ENCODE results near the gene TUBGCP5.
"Not testable (repeated sequence)": the region's sequence is repeated elsewhere in the genome, so short reads cannot be mapped to it uniquely, and the experiment has no call there.

Gene TUBGCP5

GRCh38 chr15:23041736-23042135 is 2.4 kb upstream of the TUBGCP5 start:
- DNase-seq (ENCODE audit: low spot score) = not testable (repeated sequence)

DNA sequence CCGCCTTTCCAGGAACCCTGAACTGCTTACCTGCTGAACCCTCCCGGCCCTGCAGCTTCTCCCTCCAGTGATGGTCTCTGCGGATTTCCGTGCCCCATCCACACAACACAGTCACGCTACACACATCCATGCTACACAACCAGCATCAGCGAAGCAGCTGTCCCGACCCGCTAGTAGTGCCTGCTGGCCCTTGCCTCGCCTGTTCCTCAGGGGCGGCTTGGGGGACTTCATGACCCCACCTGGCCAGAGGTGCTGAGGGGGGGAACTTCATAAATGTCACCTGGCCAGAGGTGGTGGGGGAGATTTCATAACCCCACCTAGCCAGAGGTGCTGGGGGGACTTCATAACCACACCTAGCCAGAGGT is 530 bp upstream of the TUBGCP5 start:
- no peak for DNase-seq (ENCODE audit: low spot score)

- peak; percentile 40 for DNase-seq (ENCODE audit: low spot score)
Measured at GRCh38 chr15:23038726-23039142, 635 bp downstream of the TUBGCP5 start.

- DNase-seq (ENCODE audit: low spot score) = peak; percentile 65
Measured at GRCh38 chr15:23035964-23036566, 3.3 kb downstream of the TUBGCP5 start.

- no peak for DNase-seq (ENCODE audit: low spot score)
Measured at GRCh38 chr15:23033979-23034378, 5.4 kb downstream of the TUBGCP5 start.

- DNase-seq (ENCODE audit: low spot score) = no peak
Measured at GRCh38 chr15:23026218-23026617, 13.2 kb downstream of the TUBGCP5 start.

DNA sequence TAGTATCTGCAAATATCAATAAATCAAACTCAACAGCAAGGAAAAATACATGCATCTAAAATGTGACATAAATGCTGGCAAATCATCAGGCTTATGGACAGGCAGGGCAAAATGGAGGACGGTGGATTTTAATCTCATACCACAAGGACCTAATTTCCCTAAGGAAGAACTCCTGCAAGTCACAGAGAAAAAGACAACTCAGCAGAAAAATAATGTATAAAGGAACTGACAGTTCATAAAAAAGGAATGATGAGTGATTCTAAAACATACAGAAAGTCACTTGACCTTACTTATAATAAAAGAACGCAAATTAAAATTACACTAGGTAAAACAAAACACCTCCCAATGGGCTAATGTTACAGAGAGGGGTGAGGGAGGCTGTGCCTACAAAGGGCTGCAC is 17.2 kb downstream of the TUBGCP5 start:
- DNase-seq (ENCODE audit: low spot score) = no peak

- no peak for DNase-seq (ENCODE audit: low spot score)
Measured at GRCh38 chr15:23014394-23015000, 24.9 kb downstream of the TUBGCP5 start.

- DNase-seq (ENCODE audit: low spot score) = no peak
Measured at GRCh38 chr15:23013681-23014080, 25.7 kb downstream of the TUBGCP5 start.

DNA sequence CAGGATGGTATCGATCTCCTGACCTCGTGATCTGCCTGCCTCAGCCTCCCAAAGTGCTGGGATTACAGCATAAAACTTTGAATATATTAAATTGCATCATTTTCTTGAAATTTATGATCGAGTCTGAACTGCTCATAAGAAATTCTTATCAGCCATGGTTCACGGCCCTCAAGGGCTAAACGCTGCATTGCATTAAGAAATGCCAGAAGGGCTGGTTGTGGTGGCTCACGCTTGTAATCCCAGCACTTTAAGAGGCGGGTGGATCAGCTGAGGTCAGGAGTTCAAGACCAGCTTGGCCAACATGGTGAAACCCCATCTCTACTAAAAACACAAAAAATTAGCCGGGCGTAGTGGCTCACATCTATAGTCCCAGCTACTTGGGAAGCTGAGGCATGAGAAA is 26.8 kb downstream of the TUBGCP5 start:
- DNase-seq (ENCODE audit: low spot score) = not testable (repeated sequence)

DNA sequence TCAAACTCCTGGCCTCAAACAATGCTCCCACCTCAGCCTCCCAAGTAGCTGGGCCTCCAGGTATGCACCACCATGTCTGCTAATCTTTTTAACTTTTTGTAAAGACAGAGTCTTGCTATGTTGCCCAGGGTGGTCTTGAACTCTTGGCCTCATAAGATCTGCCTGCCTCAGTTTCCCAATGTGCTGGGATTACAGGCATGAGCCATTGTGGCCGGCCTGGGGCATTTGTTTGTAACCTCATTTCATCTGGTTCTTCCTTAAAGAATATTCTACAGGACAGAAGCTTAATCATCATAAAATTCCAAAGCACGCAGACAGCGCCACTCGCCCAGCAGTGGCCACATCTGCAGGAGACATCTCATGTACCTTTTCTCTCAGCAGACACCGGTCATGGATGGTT is 35.6 kb downstream of the TUBGCP5 start:
- no peak for DNase-seq (ENCODE audit: low spot score)

DNA sequence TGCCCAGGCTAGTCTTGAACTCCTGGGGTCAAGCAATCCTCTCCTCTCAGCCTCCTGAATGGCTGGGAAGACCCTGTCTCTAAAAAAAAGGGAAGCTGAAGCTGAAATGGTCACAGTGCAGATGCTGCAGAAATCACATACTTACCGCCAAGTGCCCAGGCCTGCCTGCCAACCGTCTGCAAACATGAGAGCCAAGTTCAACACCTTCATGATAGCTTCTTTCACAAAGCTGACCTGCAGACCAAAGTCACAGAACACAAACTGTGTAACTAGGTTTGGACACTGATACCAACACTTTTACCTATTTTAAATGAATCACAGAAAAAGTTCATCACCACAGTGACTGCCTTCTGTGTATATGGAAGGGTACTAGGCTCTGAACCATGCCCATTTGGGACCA is 36.4 kb downstream of the TUBGCP5 start:
- DNase-seq (ENCODE audit: low spot score) = no peak

- DNase-seq (ENCODE audit: low spot score) = no peak
Measured at GRCh38 chr15:22995795-22996194, 43.6 kb downstream of the TUBGCP5 start.

- DNase-seq (ENCODE audit: low spot score) = no peak
Measured at GRCh38 chr15:22992024-22992326, 47.4 kb downstream of the TUBGCP5 start.

- DNase-seq (ENCODE audit: low spot score) = peak; percentile 10
Measured at GRCh38 chr15:22989576-22990477, 49.5 kb downstream of the TUBGCP5 start.

GRCh38 chr15:22988811-22989210 is 50.6 kb downstream of the TUBGCP5 start:
- no peak for DNase-seq (ENCODE audit: low spot score)

GRCh38 chr15:22981931-22982330 is 57.4 kb downstream of the TUBGCP5 start:
- not testable (repeated sequence) for DNase-seq (ENCODE audit: low spot score)

- no peak for DNase-seq (ENCODE audit: low spot score)
Measured at GRCh38 chr15:22981051-22981840, 58.1 kb downstream of the TUBGCP5 start.

GRCh38 chr15:22980189-22981050 is 58.9 kb downstream of the TUBGCP5 start, which contains the start of gene CYFIP1:
Gene CYFIP1, minus strand, starts transcription at chr15:22980368. Its CDS starts 33,083 bp downstream, at chr15:22947285.
- DNase-seq (ENCODE audit: low spot score) = peak; percentile 97

GRCh38 chr15:22979238-22980188 is 59.9 kb downstream of the TUBGCP5 start:
- peak; percentile 53 for DNase-seq (ENCODE audit: low spot score)
